Measurements from ENCODE around the gene PHLDA3.

PHLDA3 gene

GRCh38 chr1:201436393-201436792 is 32.6 kb downstream of the PHLDA3 start:
- H3K9me3 ChIP-seq (ENCODE audit: insufficient read depth, low read length), result no peaks in the 10 kb centered on the region
- H3K36me3 ChIP-seq (ENCODE audit: low read length), result no peaks in the 10 kb centered on the region
- H3K27ac ChIP-seq (ENCODE audit: low read depth, low read length), result no peak overlapping the region
- H3K27me3 ChIP-seq (ENCODE audit: low read length), result no peaks in the 10 kb centered on the region
- H4K20me1 ChIP-seq (ENCODE audit: low read depth, low read length), result no peaks in the 10 kb centered on the region
- no peak overlapping the region for H3K4me2 ChIP-seq (ENCODE audit: low read depth, low read length, poor library complexity, severe bottlenecking)
- no peak overlapping the region for H3K4me3 ChIP-seq (ENCODE audit: insufficient read depth, low read length, poor library complexity, severe bottlenecking)
- no peaks in the 10 kb centered on the region for H3K9me2 ChIP-seq (replicated peaks; ENCODE audit: insufficient read depth, low read length)
- no peaks in the 10 kb centered on the region for H3K79me2 ChIP-seq (ENCODE audit: insufficient read depth, low read length)
- no peaks in the 10 kb centered on the region for H3F3A ChIP-seq (ENCODE audit: insufficient read depth)
- H2AFZ ChIP-seq (ENCODE audit: low read depth, low read length, severe bottlenecking), result no peak overlapping the region
- no peak overlapping the region for H3K9ac ChIP-seq (ENCODE audit: low read length)
- TF ChIP-seq CTCF (IDR thresholded peaks at IDR 0.05; ENCODE audit: insufficient read depth, low read length, poor library complexity, severe bottlenecking) (no peak), EZH2phosphoT487 (conservative IDR thresholded peaks at IDR 0.05; ENCODE audit: low read length) (no peak)

GRCh38 chr1:201434266-201434665 is 34.7 kb downstream of the PHLDA3 start:
- no peak for TF ChIP-seq CTCF (IDR thresholded peaks at IDR 0.05; ENCODE audit: insufficient read depth, low read length, poor library complexity, severe bottlenecking)
- TF ChIP-seq EZH2phosphoT487 (conservative IDR thresholded peaks at IDR 0.05; ENCODE audit: low read length), result no peak
- Histone ChIP-seq H3F3A (ENCODE audit: insufficient read depth) (no peaks in the 10 kb centered on the region), H3K9ac (ENCODE audit: low read length) (no peak overlapping the region), H3K4me2 (ENCODE audit: low read depth, low read length, poor library complexity, severe bottlenecking) (no peak overlapping the region), H4K20me1 (ENCODE audit: low read depth, low read length) (no peaks in the 10 kb centered on the region), H3K27ac (ENCODE audit: low read depth, low read length) (no peak overlapping the region), H3K36me3 (ENCODE audit: low read length) (no peaks in the 10 kb centered on the region), H3K27me3 (ENCODE audit: low read length) (no peaks in the 10 kb centered on the region), H3K4me3 (ENCODE audit: insufficient read depth, low read length, poor library complexity, severe bottlenecking) (no peak overlapping the region), H3K79me2 (ENCODE audit: insufficient read depth, low read length) (no peaks in the 10 kb centered on the region), H3K9me3 (ENCODE audit: insufficient read depth, low read length) (no peaks in the 10 kb centered on the region), H3K9me2 (replicated peaks; ENCODE audit: insufficient read depth, low read length) (no peaks in the 10 kb centered on the region), H2AFZ (ENCODE audit: low read depth, low read length, severe bottlenecking) (no peak overlapping the region)

- Histone ChIP-seq H3K36me3 (ENCODE audit: low read length) (no peaks in the 10 kb centered on the region), H3K9me2 (replicated peaks; ENCODE audit: insufficient read depth, low read length) (no peaks in the 10 kb centered on the region), H3K79me2 (ENCODE audit: insufficient read depth, low read length) (no peaks in the 10 kb centered on the region), H3K27me3 (ENCODE audit: low read length) (no peaks in the 10 kb centered on the region), H3K4me3 (ENCODE audit: insufficient read depth, low read length, poor library complexity, severe bottlenecking) (no peak overlapping the region), H3K9ac (ENCODE audit: low read length) (no peak overlapping the region), H4K20me1 (ENCODE audit: low read depth, low read length) (no peaks in the 10 kb centered on the region), H3F3A (ENCODE audit: insufficient read depth) (no peaks in the 10 kb centered on the region), H2AFZ (ENCODE audit: low read depth, low read length, severe bottlenecking) (no peak overlapping the region), H3K27ac (ENCODE audit: low read depth, low read length) (no peak overlapping the region), H3K4me2 (ENCODE audit: low read depth, low read length, poor library complexity, severe bottlenecking) (no peak overlapping the region), H3K9me3 (ENCODE audit: insufficient read depth, low read length) (no peaks in the 10 kb centered on the region)
- no peak for TF ChIP-seq EZH2phosphoT487 (conservative IDR thresholded peaks at IDR 0.05; ENCODE audit: low read length)
- TF ChIP-seq CTCF (IDR thresholded peaks at IDR 0.05; ENCODE audit: insufficient read depth, low read length, poor library complexity, severe bottlenecking), result no peak
Measured at GRCh38 chr1:201433609-201434008, 35.4 kb downstream of the PHLDA3 start.

Measured in SU-DHL-6 (cell line).